Erythroblast (primary cell): ENCODE measurements around the gene UBE4B.

ENCODE experiments used
- GATA1 ChIP-seq: IDR thresholded peaks from 2 replicates; pipeline ENCODE4 v1.6.1; 2011; ENCODE audit warnings: low read depth, mild to moderate bottlenecking, control low read depth, low read length, moderate library complexity
- POLR2A ChIP-seq: IDR thresholded peaks from 2 replicates; pipeline ENCODE4 v1.6.1; 2011; ENCODE audit warnings: mild to moderate bottlenecking, low read length

GRCh38 chr1:10229903-10230302 is 197.1 kb downstream of the UBE4B start:
- no peak for TF ChIP-seq POLR2A
- TF ChIP-seq GATA1: no peak
